Measurements from ENCODE around the gene IP6K3. TPM values are rescaled to one million over a fixed set of nuclear protein-coding genes. Genes with fewer than 3 reads are reported as not detected.

The IP6K3 gene
- total and polyA plus RNA-seq, 12 donors: 0.06 to 1.6 (median 0.71) TPM; not detected in 3

DNA sequence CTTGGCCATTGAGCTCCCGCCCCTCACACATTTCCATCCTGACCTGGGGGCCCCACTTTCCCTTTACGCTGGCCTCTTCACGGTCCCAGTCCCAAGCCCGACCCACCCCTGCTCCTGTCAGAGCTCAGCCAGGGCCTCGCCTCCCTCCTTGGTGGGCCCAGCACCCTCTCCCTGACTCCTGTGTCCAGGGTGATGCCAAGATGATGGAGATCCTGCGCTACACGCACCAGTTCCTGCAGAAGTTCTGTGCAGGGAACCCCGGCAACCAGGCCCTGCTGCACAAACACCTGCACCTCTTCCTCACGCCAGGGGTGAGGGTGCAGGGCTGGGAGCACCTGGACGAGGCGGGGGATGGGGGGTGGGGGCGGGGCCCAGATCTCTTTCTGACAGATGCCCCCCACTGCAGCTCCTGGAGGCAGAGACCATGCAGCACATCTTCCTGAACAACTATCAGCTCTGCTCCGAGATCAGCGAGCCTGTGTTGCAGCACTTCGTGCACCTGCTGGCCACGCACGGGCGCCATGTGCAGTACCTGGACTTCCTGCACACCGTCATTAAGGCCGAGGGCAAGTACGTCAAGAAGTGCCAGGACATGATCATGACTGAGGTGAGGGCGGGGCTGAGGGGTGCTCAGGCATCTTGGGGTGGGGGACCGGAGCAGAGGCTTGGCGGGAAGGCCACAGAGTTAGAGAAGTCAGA is 68.3 kb downstream of the IP6K3 start:
- Histone ChIP-seq H3K27me3 (no peaks in the 10 kb centered on the region), H3K27ac (no peak overlapping the region), H3K4me3 (no peak overlapping the region), H3K9me3 (replicated peaks in 1 of 3) (no peaks in the 10 kb centered on the region), H3K4me1 (replicated peaks in 1 of 2) (peaks cover 2 to 3% of the 10 kb centered on the region in 2 donors), H3K36me3 (replicated peaks in 1 of 2) (peaks cover 0 to 13% of the 10 kb centered on the region in 2 donors)
- no peak for TF ChIP-seq POLR2A (IDR thresholded peaks at IDR 0.05)
- TF ChIP-seq, protein P1, sequence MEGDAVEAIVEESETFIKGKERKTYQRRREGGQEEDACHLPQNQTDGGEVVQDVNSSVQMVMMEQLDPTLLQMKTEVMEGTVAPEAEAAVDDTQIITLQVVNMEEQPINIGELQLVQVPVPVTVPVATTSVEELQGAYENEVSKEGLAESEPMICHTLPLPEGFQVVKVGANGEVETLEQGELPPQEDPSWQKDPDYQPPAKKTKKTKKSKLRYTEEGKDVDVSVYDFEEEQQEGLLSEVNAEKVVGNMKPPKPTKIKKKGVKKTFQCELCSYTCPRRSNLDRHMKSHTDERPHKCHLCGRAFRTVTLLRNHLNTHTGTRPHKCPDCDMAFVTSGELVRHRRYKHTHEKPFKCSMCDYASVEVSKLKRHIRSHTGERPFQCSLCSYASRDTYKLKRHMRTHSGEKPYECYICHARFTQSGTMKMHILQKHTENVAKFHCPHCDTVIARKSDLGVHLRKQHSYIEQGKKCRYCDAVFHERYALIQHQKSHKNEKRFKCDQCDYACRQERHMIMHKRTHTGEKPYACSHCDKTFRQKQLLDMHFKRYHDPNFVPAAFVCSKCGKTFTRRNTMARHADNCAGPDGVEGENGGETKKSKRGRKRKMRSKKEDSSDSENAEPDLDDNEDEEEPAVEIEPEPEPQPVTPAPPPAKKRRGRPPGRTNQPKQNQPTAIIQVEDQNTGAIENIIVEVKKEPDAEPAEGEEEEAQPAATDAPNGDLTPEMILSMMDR (IDR thresholded peaks at IDR 0.05): no peak
- intact Hi-C loops (cut with DNase I): loop anchor here in 1 of 2 donors (10.0 kb wide), 1 partner anchor 94 kb away; the partner anchor contains the start of gene BAK1
- DNase-seq: no peak
- WGBS, 4 donors: 91 to 96% (median 92%) methylated on average over 13 to 24 of the region's 24 CpGs

DNA sequence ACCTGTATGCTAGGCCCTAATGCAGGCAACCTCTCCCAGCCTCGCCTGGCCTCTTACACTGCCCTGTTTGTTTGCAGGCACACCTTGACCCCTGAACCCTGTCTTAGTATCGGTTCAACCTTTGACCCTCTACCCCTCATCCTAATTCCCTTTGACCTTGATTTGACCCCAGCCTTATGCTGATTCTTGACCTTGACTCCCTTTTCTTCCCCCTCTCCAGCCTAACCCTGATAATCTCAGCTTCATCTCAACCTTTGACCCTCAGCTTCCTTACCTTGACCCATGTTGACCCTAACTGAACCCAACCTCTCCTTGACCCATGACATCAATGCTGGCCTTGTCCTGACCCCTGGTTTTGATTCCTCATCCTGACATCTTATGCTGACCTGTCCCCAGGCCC is 69.0 kb downstream of the IP6K3 start:
- peaks cover 0 to 13% of the 10 kb centered on the region in 2 donors for H3K36me3 ChIP-seq (replicated peaks in 1 of 2)
- no peaks in the 10 kb centered on the region for H3K27me3 ChIP-seq
- TF ChIP-seq, protein P1 (IDR thresholded peaks at IDR 0.05): no peak
- TF ChIP-seq POLR2A (IDR thresholded peaks at IDR 0.05): no peak
- no peak for DNase-seq
- no peak overlapping the region for H3K27ac ChIP-seq
- WGBS, 4 donors: 88 to 98% (median 94%) methylated on average over 2 of the region's 2 CpGs
- intact Hi-C loops (cut with DNase I): loop anchor here in 1 of 2 donors (10.0 kb wide), 1 partner anchor 93 kb away; the partner anchor contains the start of gene BAK1
- no peaks in the 10 kb centered on the region for H3K9me3 ChIP-seq (replicated peaks in 1 of 3)
- no peak overlapping the region for H3K4me3 ChIP-seq
- peaks cover 0 to 3% of the 10 kb centered on the region in 2 donors for H3K4me1 ChIP-seq (replicated peaks in 1 of 2)

DNA sequence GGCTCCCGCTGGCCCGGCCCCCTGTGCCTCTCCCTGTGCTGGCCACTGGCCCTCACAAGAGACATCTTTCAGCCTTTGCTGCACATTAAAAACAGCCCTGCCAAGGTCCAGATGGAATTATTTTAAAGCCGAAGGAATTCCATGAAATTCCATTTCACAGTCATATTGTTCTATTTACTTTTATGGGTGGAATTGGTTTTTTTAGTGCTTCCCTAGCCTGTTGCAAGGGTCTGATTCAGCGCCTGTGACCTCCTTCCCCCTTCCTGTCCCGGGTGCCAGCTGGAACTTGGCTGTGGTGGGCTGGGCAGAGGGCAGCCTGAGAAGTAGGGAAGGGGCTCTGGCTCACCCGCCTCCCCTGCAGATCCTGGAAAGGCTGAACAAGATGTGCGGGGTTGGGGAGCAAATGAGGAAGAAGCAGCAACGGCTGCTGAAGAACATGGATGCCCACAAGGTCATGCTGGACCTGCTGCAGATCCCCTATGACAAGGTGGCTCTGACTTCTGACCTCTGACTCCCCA is 69.5 kb downstream of the IP6K3 start:
- H3K4me1 ChIP-seq (replicated peaks in 1 of 2): peaks cover 0 to 3% of the 10 kb centered on the region in 2 donors
- H3K27me3 ChIP-seq: no peaks in the 10 kb centered on the region
- TF ChIP-seq, protein P1 (IDR thresholded peaks at IDR 0.05): no peak
- WGBS, 4 donors: 75 to 88% (median 82%) methylated on average over 7 to 8 of the region's 8 CpGs
- no peaks in the 10 kb centered on the region for H3K9me3 ChIP-seq (replicated peaks in 1 of 3)
- peaks cover 0 to 13% of the 10 kb centered on the region in 2 donors for H3K36me3 ChIP-seq (replicated peaks in 1 of 2)
- DNase-seq: no peak
- intact Hi-C loops (cut with DNase I): loop anchor here in 1 of 2 donors (10.0 kb wide), 1 partner anchor 92 kb away; the partner anchor contains the start of gene BAK1
- H3K4me3 ChIP-seq: no peak overlapping the region
- H3K27ac ChIP-seq: peak overlapping the region in 1 of 5 donors; percentile 49

DNA sequence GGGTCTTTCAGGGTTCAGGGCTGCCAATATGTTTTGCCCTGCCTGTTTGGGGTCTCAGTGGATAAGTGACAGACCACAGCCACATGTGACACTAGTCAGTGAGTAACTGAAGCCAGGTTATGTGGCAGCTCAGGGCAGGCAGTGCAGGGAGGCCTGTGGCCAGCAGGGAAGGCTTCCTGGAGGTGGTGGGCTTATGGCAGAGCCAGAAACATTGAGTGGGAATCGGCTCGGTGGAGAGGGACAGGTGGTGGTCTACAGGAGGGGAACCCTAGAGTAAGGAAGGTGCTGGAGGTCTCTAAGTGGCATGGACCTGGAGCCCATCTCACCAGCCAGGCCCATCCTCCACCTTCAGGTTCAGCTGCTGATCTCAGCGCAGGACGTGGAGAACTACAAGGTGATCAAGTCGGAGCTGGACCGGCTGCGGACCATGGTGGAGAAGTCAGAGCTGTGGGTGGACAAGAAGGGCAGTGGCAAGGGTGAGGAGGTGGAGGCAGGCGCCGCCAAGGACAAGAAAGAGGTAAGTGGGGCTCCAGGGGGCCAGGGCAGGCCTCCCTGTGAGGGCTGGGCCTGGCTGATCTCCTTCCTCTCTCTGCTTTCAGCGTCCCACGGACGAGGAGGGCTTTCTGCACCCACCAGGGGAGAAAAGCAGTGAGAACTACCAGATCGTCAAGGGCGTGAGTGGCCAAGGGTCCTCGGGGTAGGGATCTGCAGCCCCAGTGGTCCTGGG is 70.1 kb downstream of the IP6K3 start:
- WGBS, 4 donors: 88 to 94% (median 90%) methylated on average over 13 to 15 of the region's 15 CpGs
- Histone ChIP-seq H3K9me3 (replicated peaks in 1 of 3) (no peaks in the 10 kb centered on the region), H3K27ac (peak overlapping the region in 1 of 5 donors; percentile 49), H3K4me3 (no peak overlapping the region), H3K27me3 (no peaks in the 10 kb centered on the region), H3K36me3 (replicated peaks in 1 of 2) (peaks cover 0 to 13% of the 10 kb centered on the region in 2 donors), H3K4me1 (replicated peaks in 1 of 2) (peaks cover 0 to 3% of the 10 kb centered on the region in 2 donors)
- DNase-seq: no peak
- intact Hi-C loops (cut with DNase I): loop anchor here in 1 of 2 donors (10.0 kb wide), 1 partner anchor 92 kb away; the partner anchor contains the start of gene BAK1
- TF ChIP-seq POLR2A (IDR thresholded peaks at IDR 0.05): no peak
- TF ChIP-seq, protein P1 (IDR thresholded peaks at IDR 0.05): no peak

Data from adrenal gland (tissue), 12 donors.